WTC11 (cell line): ENCODE data around the gene EYS. TPM values are rescaled to one million over a fixed set of nuclear protein-coding genes. Genes with fewer than 3 reads are reported as not detected.

Experiments used
- E2F5 ChIP-seq: sonication (generic); formaldehyde crosslinking; IDR thresholded peaks from 2 replicates; pipeline ENCODE4 v1.8.1; 2022; ENCODE audit warnings: mild to moderate bottlenecking, moderate library complexity, missing genetic modification reagents
- ESRRA ChIP-seq: sonication (generic); formaldehyde crosslinking; IDR thresholded peaks from 2 replicates; pipeline ENCODE4 v1.8.1; 2022; ENCODE audit warnings: mild to moderate bottlenecking, missing genetic modification reagents, borderline replicate concordance
- ETV6 ChIP-seq: sonication (generic); formaldehyde crosslinking; IDR thresholded peaks from 2 replicates; pipeline ENCODE4 v1.8.1; 2022; ENCODE audit warnings: mild to moderate bottlenecking, missing genetic modification reagents
- NFATC4 ChIP-seq: fragments of 250-450 bp; sonication (Bioruptor Pico); IDR thresholded peaks from 2 replicates; pipeline ENCODE4 v1.9.0; 2021; ENCODE audit warnings: mild to moderate bottlenecking
- ZBTB43 ChIP-seq: sonication (generic); formaldehyde crosslinking; IDR thresholded peaks from 2 replicates; pipeline ENCODE4 v1.8.1; 2023; ENCODE audit warnings: mild to moderate bottlenecking, missing genetic modification reagents
- ZNF121 ChIP-seq: sonication (generic); formaldehyde crosslinking; IDR thresholded peaks from 2 replicates; pipeline ENCODE4 v1.8.0; 2023; ENCODE audit warnings: missing genetic modification reagents
- ZSCAN18 ChIP-seq: fragments of 250-450 bp; sonication (Bioruptor Pico); IDR thresholded peaks from 2 replicates; pipeline ENCODE4 v2.1.2; 2022; ENCODE audit warnings: mild to moderate bottlenecking, moderate library complexity
- total RNA-seq: library from RNA; stranded (reverse); gene quantifications from 3 replicates; pipeline ENCODE4 v1.2.3, GENCODE V29; 2021
- TF ChIP-seq, protein P1 (sequence below): sonication (generic); formaldehyde crosslinking; IDR thresholded peaks from 2 replicates; pipeline ENCODE4 v1.8.0; 2022; ENCODE audit warnings: missing genetic modification reagents
- TF ChIP-seq, protein P2 (sequence below): sonication (generic); formaldehyde crosslinking; IDR thresholded peaks from 2 replicates; pipeline ENCODE4 v1.8.1; 2023; ENCODE audit warnings: mild to moderate bottlenecking, missing genetic modification reagents, moderate library complexity
- TF ChIP-seq, protein P3 (sequence below): sonication (generic); formaldehyde crosslinking; IDR thresholded peaks from 2 replicates; pipeline ENCODE4 v1.8.1; 2023; ENCODE audit warnings: mild to moderate bottlenecking, missing genetic modification reagents, borderline replicate concordance
- TF ChIP-seq, protein P4 (sequence below): sonication (generic); formaldehyde crosslinking; conservative IDR thresholded peaks from 2 replicates; pipeline ENCODE4 v1.8.1; 2023; ENCODE audit warnings: mild to moderate bottlenecking, low read depth, missing genetic modification reagents, moderate library complexity

EYS gene
- total RNA-seq, 1 experiment from 2014 or later, result not detected

DNA sequence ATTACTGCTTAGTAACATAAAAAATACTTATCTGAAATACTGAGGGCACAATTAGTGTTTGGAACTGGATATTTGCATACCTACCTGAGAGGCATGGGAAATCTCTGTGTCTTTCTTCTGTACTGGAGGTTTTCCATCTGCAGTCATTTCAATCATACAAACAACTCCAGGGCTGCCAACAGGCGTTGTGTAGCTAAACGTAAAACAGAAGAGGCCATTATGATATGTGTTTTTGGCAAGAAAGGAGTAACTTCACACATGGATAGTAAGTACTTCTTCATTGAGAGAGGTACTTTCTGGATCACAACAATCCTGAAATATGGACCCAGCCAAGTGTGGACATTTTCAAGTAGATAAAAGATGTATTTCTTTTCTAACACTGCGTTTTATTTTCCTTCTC, 1708.0 kb downstream of the EYS start (continued):
- TF ChIP-seq ZSCAN18 (CRISPR knock-in tag) (no peak), ESRRA (CRISPR knock-in tag) (no peak), ZNF121 (CRISPR knock-in tag) (no peak), NFATC4 (no peak), E2F5 (CRISPR knock-in tag) (no peak), ETV6 (CRISPR knock-in tag) (no peak), ZBTB43 (no peak)
- TF ChIP-seq, protein P1, sequence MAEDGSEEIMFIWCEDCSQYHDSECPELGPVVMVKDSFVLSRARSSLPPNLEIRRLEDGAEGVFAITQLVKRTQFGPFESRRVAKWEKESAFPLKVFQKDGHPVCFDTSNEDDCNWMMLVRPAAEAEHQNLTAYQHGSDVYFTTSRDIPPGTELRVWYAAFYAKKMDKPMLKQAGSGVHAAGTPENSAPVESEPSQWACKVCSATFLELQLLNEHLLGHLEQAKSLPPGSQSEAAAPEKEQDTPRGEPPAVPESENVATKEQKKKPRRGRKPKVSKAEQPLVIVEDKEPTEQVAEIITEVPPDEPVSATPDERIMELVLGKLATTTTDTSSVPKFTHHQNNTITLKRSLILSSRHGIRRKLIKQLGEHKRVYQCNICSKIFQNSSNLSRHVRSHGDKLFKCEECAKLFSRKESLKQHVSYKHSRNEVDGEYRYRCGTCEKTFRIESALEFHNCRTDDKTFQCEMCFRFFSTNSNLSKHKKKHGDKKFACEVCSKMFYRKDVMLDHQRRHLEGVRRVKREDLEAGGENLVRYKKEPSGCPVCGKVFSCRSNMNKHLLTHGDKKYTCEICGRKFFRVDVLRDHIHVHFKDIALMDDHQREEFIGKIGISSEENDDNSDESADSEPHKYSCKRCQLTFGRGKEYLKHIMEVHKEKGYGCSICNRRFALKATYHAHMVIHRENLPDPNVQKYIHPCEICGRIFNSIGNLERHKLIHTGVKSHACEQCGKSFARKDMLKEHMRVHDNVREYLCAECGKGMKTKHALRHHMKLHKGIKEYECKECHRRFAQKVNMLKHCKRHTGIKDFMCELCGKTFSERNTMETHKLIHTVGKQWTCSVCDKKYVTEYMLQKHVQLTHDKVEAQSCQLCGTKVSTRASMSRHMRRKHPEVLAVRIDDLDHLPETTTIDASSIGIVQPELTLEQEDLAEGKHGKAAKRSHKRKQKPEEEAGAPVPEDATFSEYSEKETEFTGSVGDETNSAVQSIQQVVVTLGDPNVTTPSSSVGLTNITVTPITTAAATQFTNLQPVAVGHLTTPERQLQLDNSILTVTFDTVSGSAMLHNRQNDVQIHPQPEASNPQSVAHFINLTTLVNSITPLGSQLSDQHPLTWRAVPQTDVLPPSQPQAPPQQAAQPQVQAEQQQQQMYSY (CRISPR knock-in tag), result no peak
- TF ChIP-seq, protein P2, sequence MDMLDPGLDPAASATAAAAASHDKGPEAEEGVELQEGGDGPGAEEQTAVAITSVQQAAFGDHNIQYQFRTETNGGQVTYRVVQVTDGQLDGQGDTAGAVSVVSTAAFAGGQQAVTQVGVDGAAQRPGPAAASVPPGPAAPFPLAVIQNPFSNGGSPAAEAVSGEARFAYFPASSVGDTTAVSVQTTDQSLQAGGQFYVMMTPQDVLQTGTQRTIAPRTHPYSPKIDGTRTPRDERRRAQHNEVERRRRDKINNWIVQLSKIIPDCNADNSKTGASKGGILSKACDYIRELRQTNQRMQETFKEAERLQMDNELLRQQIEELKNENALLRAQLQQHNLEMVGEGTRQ (CRISPR knock-in tag), result no peak
- TF ChIP-seq, protein P3, sequence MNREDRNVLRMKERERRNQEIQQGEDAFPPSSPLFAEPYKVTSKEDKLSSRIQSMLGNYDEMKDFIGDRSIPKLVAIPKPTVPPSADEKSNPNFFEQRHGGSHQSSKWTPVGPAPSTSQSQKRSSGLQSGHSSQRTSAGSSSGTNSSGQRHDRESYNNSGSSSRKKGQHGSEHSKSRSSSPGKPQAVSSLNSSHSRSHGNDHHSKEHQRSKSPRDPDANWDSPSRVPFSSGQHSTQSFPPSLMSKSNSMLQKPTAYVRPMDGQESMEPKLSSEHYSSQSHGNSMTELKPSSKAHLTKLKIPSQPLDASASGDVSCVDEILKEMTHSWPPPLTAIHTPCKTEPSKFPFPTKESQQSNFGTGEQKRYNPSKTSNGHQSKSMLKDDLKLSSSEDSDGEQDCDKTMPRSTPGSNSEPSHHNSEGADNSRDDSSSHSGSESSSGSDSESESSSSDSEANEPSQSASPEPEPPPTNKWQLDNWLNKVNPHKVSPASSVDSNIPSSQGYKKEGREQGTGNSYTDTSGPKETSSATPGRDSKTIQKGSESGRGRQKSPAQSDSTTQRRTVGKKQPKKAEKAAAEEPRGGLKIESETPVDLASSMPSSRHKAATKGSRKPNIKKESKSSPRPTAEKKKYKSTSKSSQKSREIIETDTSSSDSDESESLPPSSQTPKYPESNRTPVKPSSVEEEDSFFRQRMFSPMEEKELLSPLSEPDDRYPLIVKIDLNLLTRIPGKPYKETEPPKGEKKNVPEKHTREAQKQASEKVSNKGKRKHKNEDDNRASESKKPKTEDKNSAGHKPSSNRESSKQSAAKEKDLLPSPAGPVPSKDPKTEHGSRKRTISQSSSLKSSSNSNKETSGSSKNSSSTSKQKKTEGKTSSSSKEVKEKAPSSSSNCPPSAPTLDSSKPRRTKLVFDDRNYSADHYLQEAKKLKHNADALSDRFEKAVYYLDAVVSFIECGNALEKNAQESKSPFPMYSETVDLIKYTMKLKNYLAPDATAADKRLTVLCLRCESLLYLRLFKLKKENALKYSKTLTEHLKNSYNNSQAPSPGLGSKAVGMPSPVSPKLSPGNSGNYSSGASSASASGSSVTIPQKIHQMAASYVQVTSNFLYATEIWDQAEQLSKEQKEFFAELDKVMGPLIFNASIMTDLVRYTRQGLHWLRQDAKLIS (CRISPR knock-in tag), result no peak
- TF ChIP-seq, protein P4, sequence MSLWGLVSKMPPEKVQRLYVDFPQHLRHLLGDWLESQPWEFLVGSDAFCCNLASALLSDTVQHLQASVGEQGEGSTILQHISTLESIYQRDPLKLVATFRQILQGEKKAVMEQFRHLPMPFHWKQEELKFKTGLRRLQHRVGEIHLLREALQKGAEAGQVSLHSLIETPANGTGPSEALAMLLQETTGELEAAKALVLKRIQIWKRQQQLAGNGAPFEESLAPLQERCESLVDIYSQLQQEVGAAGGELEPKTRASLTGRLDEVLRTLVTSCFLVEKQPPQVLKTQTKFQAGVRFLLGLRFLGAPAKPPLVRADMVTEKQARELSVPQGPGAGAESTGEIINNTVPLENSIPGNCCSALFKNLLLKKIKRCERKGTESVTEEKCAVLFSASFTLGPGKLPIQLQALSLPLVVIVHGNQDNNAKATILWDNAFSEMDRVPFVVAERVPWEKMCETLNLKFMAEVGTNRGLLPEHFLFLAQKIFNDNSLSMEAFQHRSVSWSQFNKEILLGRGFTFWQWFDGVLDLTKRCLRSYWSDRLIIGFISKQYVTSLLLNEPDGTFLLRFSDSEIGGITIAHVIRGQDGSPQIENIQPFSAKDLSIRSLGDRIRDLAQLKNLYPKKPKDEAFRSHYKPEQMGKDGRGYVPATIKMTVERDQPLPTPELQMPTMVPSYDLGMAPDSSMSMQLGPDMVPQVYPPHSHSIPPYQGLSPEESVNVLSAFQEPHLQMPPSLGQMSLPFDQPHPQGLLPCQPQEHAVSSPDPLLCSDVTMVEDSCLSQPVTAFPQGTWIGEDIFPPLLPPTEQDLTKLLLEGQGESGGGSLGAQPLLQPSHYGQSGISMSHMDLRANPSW (CRISPR knock-in tag), result no peak
